ENCODE data around the gene OFD1.
A peak's percentile ranks its signal among the peaks of the same experiment; 100 is the strongest.

The OFD1 gene

GRCh38 chrX:13734278-13735172, at the start of gene OFD1, which contains the start of gene TRAPPC2:
Gene OFD1, plus strand, starts transcription at chrX:13734748. Its CDS starts 324 bp downstream, at chrX:13735072.
Gene TRAPPC2, minus strand, starts transcription at chrX:13734620. Its CDS starts 14,657 bp downstream, at chrX:13719963.
- DNase-seq: peak; percentile 88

- no peak for DNase-seq
Measured at GRCh38 chrX:13685126-13685763, 49.3 kb upstream of the OFD1 start.

DNA sequence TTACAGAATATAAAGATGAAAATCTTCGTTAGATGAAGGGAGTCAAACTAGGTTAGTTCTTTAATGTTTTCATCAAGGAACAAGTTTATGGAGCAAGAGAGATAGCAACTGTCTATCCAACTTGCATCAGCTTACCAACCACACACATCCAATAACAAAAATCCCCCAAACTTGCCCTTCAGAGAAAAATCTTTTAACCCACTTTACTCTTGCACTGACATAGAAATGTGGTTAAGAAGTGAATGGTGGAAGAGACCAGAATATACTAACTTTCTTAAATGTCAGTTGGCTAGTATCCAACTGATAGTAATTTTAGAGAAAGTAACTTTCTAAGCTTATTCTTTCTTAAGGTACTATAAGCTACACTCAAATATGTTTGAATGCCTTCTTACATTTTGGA, 47.3 kb upstream of the OFD1 start:
- no peak for DNase-seq

DNA sequence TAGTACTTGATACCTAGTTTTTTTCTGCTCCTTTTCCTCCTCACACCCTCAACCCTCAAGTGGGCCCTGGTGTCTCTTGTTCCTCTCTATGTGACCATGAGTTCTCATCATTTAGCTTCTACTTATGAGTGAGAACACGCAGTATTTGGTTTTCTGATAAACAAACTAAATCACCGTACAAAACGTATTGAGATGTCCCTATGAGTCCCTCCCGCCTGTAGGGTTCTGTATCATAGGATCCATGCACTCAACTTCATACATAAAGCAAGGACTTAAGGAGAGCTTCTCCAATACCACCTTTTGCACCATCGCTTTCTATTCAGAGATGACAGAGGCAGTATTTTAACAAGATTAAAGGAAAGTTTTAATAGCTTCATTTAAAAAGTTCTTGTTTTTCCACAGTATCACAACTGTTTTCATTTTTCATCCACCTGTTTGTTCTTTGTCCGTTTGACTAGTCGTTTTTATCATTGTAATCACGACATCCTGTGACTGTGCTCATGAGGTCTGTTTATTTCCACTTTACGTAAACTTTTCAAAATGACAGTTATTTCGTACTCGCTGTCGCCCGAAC, 46.1 kb upstream of the OFD1 start:
- no peak for DNase-seq

GRCh38 chrX:13688958-13689740, 45.4 kb upstream of the OFD1 start, which contains the start of gene RAB9A:
Gene RAB9A, plus strand, starts transcription at chrX:13689128. Its CDS starts 19,619 bp downstream, at chrX:13708747.
- peak; percentile 69 for DNase-seq

- no peak for DNase-seq
Measured at GRCh38 chrX:13689741-13690211, 44.8 kb upstream of the OFD1 start.

GRCh38 chrX:13690836-13691235, 43.7 kb upstream of the OFD1 start:
- DNase-seq: no peak

DNA sequence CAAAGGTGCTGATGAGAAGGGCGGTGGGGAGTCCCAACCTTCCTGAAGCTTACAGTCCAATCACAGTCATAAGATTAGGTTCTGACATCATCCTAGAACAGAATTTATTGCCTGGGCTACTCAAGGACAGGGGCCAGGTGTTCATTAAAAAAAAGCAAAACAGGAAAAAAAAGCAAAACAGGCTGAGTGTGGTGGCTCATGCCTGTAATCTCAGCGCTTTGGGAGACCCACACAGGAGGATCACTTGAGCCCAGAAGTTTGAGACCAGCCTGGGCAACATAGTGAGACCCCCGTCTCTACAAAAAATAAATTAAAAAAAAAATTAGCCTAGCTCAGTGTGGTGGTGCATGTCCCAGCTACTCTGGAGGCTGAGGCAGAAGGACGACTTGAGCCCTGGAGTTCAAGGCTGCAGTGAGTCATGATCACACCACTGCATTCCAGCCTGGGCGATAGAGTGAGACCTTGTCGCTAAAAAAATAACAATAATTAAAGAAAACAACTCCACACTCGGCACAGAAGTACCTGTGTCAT, 42.6 kb upstream of the OFD1 start:
- no peak for DNase-seq

- no peak for DNase-seq
Measured at GRCh38 chrX:13692771-13693231, 41.7 kb upstream of the OFD1 start.

DNA sequence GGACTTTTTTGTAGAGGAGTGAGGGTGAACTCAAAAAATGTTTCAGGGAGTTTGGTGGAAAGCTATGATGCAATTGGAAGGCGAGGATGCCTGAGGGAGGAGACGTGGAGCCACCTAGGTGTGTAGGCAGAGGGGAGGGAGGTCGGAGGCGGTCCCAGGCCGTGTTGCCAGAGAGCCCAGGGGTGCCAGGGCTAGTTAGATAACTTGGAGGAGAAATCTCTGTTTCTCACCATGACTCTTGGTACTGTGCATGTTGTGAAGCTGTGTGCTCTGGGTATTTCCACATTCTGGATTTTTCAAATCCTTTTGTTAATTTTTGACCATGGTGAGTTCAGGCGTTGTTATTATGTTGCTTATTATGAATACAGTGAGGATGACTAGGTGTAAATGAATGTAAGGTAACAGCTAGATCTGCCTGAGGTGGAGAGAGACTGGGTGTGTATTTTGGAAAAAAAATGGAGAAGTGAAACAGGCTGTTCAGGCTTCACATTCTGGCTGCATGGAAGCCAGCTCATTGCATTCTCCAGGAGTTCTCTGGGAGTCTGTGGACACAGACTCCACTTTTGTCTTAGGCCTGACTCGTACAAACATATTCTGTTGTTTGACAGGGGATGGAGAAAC, 41.1 kb upstream of the OFD1 start:
- no peak for DNase-seq

DNA sequence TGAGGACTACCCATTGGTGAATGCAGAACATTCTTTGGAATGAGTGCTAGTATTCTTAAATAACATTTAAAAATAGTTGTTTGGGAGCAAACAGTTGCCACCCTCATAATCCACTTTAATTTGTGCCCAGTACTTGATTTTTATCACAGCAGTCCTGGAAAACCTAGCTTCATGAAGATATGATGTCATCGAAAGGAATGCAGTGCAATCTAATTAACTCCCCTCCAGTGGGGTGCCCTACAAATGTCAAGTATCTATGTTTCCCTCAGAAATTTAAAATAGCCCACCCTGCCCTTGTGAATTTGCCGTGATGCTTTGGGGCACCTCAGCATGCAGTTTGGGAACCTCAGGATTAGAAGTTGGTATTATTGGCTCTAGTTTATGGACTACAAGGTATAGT, 40.2 kb upstream of the OFD1 start:
- no peak for DNase-seq

DNA sequence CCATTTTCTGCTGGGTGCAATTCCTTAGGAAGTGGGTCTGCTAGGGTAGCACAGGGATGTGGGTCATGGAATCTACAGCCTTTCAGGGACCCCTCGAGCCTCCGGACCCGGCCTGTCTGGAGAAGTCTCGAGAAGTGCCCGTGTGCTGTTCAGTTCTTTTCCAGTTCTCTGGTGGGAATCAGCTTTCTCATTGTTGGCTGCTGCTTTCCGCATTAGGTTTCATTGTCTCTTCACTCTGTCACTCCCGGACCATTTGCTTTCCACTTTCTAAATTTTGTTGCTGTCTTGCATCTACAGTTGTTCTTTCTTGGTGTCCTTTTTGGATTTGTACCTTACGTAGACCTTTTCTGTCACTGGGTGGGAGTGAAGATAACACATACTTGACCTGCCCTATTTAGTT, 39.6 kb upstream of the OFD1 start:
- DNase-seq: no peak

DNA sequence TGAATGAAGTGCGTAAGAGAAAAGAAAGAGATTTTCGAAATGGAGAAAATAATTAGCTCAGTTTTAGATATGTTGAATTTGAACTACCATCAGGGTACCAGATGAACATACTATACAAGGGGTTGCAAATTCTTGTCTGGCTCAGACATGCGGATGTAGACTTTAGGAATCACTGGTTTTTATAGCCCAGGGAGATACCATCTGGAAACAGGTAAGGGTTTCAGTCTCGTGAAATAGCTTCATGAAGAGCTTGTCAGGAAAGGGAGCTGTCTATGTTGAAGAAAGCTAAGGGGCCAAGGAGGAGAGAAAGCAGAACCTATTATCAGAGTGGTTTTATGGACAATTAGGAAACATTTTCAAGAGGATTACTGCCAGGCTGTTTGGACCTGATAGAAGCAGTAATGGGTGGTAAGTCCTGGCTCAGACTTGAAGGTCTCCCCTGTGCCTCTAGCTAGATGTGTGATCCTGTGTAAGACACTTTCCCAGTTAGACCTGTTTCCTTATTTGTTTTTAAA, 38.9 kb upstream of the OFD1 start:
- no peak for DNase-seq

- DNase-seq: no peak
Measured at GRCh38 chrX:13697455-13697854, 37.1 kb upstream of the OFD1 start.

GRCh38 chrX:13697976-13698375, 36.6 kb upstream of the OFD1 start:
- DNase-seq: no peak

- DNase-seq: no peak
Measured at GRCh38 chrX:13698432-13698831, 36.1 kb upstream of the OFD1 start.

GRCh38 chrX:13699183-13699826, 35.2 kb upstream of the OFD1 start:
- no peak for DNase-seq

DNA sequence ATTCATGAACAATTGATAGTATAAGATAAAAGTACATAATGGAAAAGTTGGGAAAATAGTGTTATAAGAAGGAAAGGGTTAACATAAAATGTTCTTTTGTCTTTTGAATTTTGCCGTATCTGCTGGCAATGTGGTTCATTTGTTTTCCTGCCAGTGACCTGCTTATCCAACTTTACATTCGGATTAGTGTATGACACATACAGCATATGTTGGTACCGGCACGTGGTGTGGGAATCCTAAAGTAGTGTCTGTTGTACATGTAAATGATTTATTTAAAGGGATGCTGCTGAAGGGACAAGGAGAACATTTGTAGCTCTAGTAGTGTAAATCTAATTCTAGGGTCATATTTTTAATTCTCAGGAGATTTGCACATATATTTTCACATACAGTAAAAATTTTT, 34.2 kb upstream of the OFD1 start:
- DNase-seq: no peak

DNA sequence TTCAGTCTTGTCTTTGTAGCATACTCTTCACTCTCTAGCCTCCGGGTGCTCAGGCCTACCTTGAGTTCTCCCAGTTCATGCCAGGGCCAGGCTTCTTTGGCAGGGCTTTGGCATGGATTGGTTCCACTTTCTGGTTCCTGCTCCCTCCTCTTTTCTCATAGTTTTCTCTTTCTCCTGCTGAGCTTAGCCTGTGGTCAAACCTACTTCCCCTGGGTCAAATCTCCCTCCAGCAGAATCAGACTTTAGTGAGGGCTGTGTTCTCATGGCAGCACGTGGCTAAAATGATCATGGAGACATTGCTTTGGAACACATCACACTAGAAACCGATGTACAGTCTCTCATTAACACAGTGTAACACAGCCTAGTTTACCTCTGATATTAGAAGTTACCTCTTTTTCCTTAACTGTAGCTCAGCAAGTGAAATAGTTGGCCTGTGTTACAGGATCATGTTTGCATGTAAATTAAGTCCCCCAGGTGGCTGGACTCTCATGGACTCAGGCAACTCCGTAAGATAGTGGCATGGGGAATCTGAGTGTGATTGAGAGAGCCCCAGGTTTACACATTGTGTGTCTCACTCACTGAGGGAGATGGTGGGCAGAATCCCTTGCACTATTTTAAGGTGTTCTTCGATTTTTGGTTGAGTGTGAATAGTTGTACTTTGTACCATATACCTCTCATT, 32.3 kb upstream of the OFD1 start:
- no peak for DNase-seq

DNA sequence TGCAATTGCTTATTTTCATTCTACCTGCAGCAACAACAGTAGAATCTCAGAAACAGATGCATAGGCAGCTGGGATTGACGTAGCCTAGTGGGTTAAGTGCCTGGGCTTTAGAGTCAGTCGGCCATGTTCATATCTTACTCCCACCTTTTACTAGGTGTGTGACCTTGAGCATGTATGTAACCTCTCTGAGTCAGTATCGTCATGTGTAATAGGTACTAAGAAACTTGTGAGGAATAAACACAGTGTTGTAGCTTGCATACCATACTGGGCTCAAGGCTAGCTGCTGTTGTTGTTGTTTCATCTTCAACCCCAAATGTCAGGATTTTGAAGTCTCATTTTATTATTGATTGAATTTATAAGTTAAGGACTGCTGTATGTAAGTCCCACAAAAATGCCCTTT, 31.4 kb upstream of the OFD1 start:
- no peak for DNase-seq

DNA sequence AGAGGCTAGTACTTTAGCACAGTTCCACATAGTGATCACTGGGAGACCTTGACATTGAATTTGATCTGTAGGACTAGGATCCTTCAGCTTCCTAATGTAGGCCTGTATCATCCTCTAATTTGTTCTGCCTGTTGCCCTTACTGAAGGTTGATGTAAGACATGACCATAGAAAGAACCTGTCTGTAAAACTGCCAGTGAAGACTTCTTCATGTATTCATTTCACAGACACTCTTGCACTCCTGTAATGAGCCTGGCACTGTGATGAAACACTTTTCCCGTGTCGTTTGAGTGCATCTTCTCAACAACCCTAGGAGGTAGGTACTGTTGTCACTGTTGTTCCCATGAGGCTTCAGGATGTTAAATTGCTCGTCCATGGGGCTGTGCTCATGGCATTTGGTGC, 31.0 kb upstream of the OFD1 start:
- no peak for DNase-seq

Measured in NCI-H2171 treated with DMSO at 0.1 percent for 48 hours (cell line).